ENCODE results near the gene PIP4K2C.

PIP4K2C gene

GRCh38 chr12:57547288-57548012 is 43.5 kb upstream of the PIP4K2C start:
- H3K4me3 Mint-ChIP-seq = peak overlapping the region; percentile 96 to 100 (median 98)
- H3K4me1 Mint-ChIP-seq = peaks cover 24% of the 10 kb centered on the region
- peaks cover 56% of the 10 kb centered on the region for H3K27me3 Mint-ChIP-seq (ENCODE audit: low read depth)
- peak overlapping the region in 2 of 3 experiments; percentile 46 to 89 for H3K27ac Mint-ChIP-seq
- H3K36me3 Mint-ChIP-seq (ENCODE audit: low read depth) = no peaks in the 10 kb centered on the region
- H3K9me3 Mint-ChIP-seq = no peaks in the 10 kb centered on the region
- no peak for TF ChIP-seq CTCF (IDR thresholded peaks at IDR 0.05; ENCODE audit: unreplicated experiment in 3 of 3)

GRCh38 chr12:57548013-57548315 is 43.0 kb upstream of the PIP4K2C start:
- H3K9me3 Mint-ChIP-seq = no peaks in the 10 kb centered on the region
- H3K4me3 Mint-ChIP-seq = peak overlapping the region in 2 of 3 experiments; percentile 96 to 100
- H3K27ac Mint-ChIP-seq = no peak overlapping the region

GRCh38 chr12:57548488-57548887 is 42.5 kb upstream of the PIP4K2C start:
- Mint-ChIP-seq H3K27ac (no peak overlapping the region), H3K4me3 (peak overlapping the region; percentile 50 to 67 (median 56)), H3K27me3 (ENCODE audit: low read depth) (peaks cover 67% of the 10 kb centered on the region), H3K36me3 (ENCODE audit: low read depth) (no peaks in the 10 kb centered on the region), H3K4me1 (peaks cover 31% of the 10 kb centered on the region), H3K9me3 (no peaks in the 10 kb centered on the region)
- TF ChIP-seq CTCF (IDR thresholded peaks at IDR 0.05; ENCODE audit: unreplicated experiment in 3 of 3) = no peak

More at GRCh38 chr12:57548013-57548315, 43.0 kb upstream of the PIP4K2C start:
- H3K27me3 Mint-ChIP-seq (ENCODE audit: low read depth) = peaks cover 61% of the 10 kb centered on the region
- no peak for TF ChIP-seq CTCF (IDR thresholded peaks at IDR 0.05; ENCODE audit: unreplicated experiment in 3 of 3)
- H3K36me3 Mint-ChIP-seq (ENCODE audit: low read depth) = no peaks in the 10 kb centered on the region
- H3K4me1 Mint-ChIP-seq = peaks cover 26% of the 10 kb centered on the region

GRCh38 chr12:57549203-57549908 is 41.6 kb upstream of the PIP4K2C start:
- peaks cover 72% of the 10 kb centered on the region for H3K27me3 Mint-ChIP-seq (ENCODE audit: low read depth)
- H3K4me3 Mint-ChIP-seq = peak overlapping the region; percentile 33 to 67 (median 65)
- H3K4me1 Mint-ChIP-seq = peaks cover 36% of the 10 kb centered on the region
- no peaks in the 10 kb centered on the region for H3K9me3 Mint-ChIP-seq
- TF ChIP-seq CTCF (IDR thresholded peaks at IDR 0.05; ENCODE audit: unreplicated experiment in 3 of 3) = no peak
- H3K27ac Mint-ChIP-seq = no peak overlapping the region
- no peaks in the 10 kb centered on the region for H3K36me3 Mint-ChIP-seq (ENCODE audit: low read depth)

GRCh38 chr12:57549909-57550640 is 40.9 kb upstream of the PIP4K2C start, which contains the start of gene KIF5A:
Gene KIF5A (plus strand): TSS chr12:57550044. CDS start chr12:57550272, 228 bp downstream.
- no peak for TF ChIP-seq CTCF (IDR thresholded peaks at IDR 0.05; ENCODE audit: unreplicated experiment in 3 of 3)
- H3K36me3 Mint-ChIP-seq (ENCODE audit: low read depth) = no peaks in the 10 kb centered on the region
- H3K27me3 Mint-ChIP-seq (ENCODE audit: low read depth) = peaks cover 72% of the 10 kb centered on the region
- H3K4me3 Mint-ChIP-seq = peak within 1 kb of the TSS; percentile 58 to 67 (median 65)
- no peaks in the 10 kb centered on the region for H3K9me3 Mint-ChIP-seq
- H3K27ac Mint-ChIP-seq = no peak within 1 kb of the TSS
- peaks cover 30% of the 10 kb centered on the region for H3K4me1 Mint-ChIP-seq

Measured in nephron (organoid).